ENCODE results near the gene TIMP2.

Gene TIMP2, protein sequence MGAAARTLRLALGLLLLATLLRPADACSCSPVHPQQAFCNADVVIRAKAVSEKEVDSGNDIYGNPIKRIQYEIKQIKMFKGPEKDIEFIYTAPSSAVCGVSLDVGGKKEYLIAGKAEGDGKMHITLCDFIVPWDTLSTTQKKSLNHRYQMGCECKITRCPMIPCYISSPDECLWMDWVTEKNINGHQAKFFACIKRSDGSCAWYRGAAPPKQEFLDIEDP

DNA sequence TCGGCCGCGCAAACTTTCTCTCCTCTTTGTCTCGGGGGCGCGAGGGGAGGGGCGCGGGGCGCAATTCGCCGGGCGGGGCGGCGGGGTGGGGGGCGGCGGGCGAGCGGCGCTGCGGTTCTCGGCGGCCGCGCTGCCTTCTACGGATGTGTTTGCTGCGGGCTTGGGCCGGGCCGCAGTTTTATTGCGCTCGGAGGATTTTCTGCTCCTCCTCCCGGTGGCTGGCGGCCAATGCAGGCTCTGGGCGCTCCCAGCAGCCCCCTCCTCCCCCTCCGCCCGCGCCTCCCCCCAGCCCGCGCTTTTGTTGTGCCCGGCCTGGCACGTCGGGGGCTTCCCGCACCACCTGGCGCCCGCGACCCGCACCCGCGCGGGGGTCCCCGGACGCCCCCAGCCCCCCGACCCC lies at the start of gene TIMP2:
Gene TIMP2, minus strand, starts transcription at position 154 of the 400 bp plus-strand sequence. CDS start 299 bp downstream, outside the sequence.
- TF ChIP-seq, protein P1, sequence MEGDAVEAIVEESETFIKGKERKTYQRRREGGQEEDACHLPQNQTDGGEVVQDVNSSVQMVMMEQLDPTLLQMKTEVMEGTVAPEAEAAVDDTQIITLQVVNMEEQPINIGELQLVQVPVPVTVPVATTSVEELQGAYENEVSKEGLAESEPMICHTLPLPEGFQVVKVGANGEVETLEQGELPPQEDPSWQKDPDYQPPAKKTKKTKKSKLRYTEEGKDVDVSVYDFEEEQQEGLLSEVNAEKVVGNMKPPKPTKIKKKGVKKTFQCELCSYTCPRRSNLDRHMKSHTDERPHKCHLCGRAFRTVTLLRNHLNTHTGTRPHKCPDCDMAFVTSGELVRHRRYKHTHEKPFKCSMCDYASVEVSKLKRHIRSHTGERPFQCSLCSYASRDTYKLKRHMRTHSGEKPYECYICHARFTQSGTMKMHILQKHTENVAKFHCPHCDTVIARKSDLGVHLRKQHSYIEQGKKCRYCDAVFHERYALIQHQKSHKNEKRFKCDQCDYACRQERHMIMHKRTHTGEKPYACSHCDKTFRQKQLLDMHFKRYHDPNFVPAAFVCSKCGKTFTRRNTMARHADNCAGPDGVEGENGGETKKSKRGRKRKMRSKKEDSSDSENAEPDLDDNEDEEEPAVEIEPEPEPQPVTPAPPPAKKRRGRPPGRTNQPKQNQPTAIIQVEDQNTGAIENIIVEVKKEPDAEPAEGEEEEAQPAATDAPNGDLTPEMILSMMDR (IDR thresholded peaks at IDR 0.05; ENCODE audit: insufficient read depth, low read depth, low read length, missing control alignments) = peak; percentile 19
- DNase-seq (ENCODE audit: low read depth) = peak; percentile 32
- no peak within 1 kb of the TSS for H3K4me3 ChIP-seq (ENCODE audit: low read depth, low read length)

DNA sequence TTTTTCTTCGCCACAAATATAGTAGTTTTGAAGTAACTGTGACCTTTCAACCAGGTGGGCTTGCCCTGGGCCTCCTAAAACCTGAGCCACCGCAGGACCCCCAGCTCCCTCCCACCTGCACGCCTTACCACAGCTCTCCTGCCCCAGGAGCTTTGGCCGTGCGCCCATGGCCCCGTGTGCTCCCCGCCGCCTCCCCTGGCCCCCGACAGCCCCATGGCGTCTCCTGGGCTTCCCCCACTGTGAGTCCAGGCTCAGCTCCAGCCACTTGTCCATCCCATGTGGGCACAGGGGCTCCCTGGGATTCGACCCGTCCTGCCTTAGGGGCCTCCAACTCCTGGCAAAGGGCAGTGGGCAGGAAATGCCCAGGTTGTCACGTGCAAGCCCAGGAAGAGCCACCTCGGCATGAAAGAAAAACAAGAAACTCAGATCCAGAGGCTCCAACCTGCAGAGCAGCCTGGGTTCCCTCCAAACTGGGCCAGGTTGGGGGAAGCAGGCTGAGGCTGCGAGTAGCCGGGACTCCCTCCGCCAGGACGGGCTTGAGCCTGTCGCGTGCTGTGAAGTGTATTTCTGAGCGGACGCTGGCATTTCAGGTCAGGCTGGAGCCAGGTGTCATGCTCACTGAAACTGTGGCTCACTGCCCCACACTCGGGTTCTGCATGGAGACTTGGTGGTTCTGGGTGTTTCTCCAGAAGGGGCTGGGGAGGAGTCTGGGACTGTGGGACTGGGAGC lies 48.8 kb upstream of the TIMP2 start:
- no peak overlapping the region for H3K4me3 ChIP-seq (ENCODE audit: low read depth, low read length)
- TF ChIP-seq, protein P1 (IDR thresholded peaks at IDR 0.05; ENCODE audit: insufficient read depth, low read depth, low read length, missing control alignments) = no peak
- DNase-seq (ENCODE audit: low read depth) = no peak

DNA sequence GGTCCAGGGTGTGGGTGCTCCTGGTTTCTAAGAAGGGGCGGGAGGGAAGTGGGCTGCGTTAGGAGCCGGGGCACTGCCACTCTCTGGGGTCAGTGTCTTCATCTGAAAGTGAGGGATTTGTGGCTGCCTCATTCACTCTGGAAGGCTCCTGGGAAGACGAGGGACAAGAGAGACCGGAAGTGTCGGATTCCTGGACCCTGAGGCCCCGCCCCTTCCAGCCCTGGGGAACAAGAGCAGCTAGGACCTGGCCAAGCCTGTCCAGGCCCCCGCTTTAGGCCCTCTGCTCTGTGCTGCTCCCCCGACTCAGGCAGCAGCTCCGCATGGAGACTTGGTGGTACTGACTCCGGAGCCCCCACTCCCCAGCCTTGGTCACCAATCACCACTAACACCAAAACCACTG lies 48.0 kb upstream of the TIMP2 start:
- H3K4me3 ChIP-seq (ENCODE audit: low read depth, low read length) = no peak overlapping the region
- no peak for DNase-seq (ENCODE audit: low read depth)
- TF ChIP-seq, protein P1 (IDR thresholded peaks at IDR 0.05; ENCODE audit: insufficient read depth, low read depth, low read length, missing control alignments) = no peak

DNA sequence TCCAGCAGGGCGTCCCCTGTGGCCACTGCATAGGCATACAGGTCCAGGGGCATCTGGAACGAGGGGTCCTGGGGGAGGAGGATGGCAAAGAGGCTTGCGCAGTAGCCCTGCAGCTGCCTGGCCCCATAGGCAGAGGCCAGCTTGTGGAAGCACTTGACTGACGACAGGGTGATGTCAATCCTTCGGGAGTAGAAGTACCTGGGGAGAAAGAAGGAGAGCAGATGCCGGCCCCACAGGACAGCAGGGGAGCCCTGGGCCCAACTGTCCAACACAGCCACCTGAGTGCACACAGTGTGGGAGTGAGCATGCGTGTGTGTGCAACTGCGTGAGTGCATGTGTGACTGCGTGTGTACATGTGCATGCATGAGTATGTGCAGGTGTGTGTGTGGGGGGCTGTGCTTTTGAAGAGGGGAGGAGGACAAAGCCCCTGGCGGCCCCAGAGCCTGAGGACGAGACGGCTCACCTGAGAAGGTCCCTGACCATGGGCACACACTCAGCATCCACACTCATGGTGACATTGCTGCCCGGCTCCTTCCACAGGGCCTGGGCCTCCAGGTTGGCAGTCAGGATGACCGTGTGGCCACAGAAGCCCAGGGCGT lies 47.4 kb upstream of the TIMP2 start:
- TF ChIP-seq, protein P1 (IDR thresholded peaks at IDR 0.05; ENCODE audit: insufficient read depth, low read depth, low read length, missing control alignments) = no peak
- no peak overlapping the region for H3K4me3 ChIP-seq (ENCODE audit: low read depth, low read length)
- no peak for DNase-seq (ENCODE audit: low read depth)

DNA sequence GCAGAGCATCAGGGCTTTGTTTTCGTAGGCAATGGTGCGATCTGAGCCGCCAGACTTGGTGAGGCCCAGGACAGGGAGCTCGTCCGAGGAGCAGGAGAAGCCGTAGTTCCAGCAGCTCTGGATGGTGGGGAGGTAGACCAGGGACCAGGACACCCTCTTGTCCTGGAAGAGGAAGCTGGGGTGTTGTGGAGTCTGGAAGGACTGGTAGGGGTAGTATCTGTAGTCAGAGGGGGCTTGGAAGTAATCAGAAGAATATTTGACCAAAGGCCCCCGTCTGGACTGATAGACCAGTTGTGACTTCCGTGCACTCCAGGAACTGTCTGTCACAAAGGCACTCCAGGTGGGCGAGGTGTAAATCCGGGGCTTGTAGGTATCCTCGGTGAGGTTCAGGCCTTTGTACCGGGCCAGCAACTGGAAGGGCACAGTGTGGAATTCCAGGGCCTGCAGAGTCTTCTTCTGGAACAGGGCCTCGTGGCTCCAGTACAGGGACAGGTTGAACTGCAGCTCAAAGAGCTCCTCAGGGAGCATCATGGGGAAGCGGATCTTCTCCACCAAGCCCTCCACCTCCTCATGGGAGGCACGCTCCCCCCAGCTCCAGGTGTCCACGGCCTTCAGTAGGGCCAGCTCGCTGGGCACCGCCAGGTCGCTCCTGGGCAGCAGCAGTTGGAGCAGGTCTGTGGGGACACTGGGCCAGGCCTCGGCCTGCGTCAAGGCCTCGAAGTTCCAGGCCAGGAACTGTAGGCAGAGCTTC lies 46.7 kb upstream of the TIMP2 start:
- TF ChIP-seq, protein P1 (IDR thresholded peaks at IDR 0.05; ENCODE audit: insufficient read depth, low read depth, low read length, missing control alignments) = no peak
- no peak for DNase-seq (ENCODE audit: low read depth)
- no peak overlapping the region for H3K4me3 ChIP-seq (ENCODE audit: low read depth, low read length)

DNA sequence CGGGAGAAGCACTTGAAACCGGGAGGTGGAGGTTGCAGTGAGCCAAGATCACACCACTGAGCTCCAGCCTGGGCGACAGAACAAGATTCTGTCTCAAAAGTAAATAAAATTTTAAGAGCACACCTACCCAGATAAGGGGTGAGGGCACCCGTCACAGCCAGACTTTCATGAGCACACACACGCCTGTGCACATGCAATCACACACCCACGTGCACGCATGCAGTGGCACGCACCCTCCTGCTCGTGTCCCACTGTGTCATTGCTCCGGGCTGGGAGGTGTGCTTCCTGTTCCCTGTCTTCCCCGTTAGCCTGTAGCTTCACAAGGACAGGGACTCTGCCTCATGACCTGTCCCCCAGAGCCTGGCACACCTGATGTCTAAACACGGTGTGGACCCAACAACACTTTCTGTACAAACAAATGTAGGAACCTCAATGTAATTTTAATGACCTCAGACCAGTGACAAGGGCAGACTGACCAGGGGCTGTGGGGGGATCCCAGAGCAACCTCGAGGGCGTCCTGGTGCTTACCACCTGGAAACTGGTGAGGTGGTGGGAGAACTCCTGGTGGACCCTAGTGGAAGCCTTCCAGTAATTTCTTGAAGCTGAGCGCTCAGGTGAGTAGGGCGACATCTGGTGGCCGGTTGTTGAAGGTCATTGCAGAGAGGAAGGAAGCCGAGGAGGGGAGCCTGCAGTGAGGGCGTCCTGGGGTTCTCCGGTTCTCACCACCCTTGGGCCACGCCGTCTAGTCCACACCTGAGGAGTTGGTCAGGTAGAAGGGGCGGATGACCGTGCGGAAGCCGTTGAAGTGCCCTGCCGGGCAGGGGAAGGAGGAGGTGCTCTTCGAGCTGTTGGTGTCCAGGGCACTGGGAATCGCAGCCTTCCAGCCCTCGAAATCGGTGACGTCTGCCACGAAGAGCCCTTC lies 45.9 kb upstream of the TIMP2 start:
- TF ChIP-seq, protein P1 (IDR thresholded peaks at IDR 0.05; ENCODE audit: insufficient read depth, low read depth, low read length, missing control alignments) = peak; percentile 78
- H3K4me3 ChIP-seq (ENCODE audit: low read depth, low read length) = no peak overlapping the region
- DNase-seq (ENCODE audit: low read depth) = peak; percentile 77
